SU-DHL-6 (cell line): ENCODE data around the gene ARR3.

ENCODE experiments used
- CTCF ChIP-seq: fragments of 200-600 bp; sonication (generic); IDR thresholded peaks from one replicate; pipeline ENCODE4 v1.5.1; 2017; ENCODE audit warnings: antibody characterized with exemption, mild to moderate bottlenecking, low read length, moderate library complexity; ENCODE audit not compliant: insufficient read depth, poor library complexity, severe bottlenecking
- EZH2phosphoT487 ChIP-seq: fragments of 200-600 bp; sonication (generic), shearing (Covaris generic); conservative IDR thresholded peaks from 2 replicates; pipeline ENCODE4 v1.6.1; 2018; ENCODE audit warnings: mild to moderate bottlenecking, antibody characterized with exemption, low read length, moderate library complexity, mixed read lengths

GRCh38 chrX:70289793-70290770 is 21.9 kb downstream of the ARR3 start, which contains the start of the genes KIF4A and PDZD11:
- TF ChIP-seq CTCF (no peak), EZH2phosphoT487 (no peak)
